Activated T-cell treated with anti-CD3 and anti-CD28 coated beads for 1 hour (primary cell): ENCODE measurements around the gene USP4.
"Not testable (repeated sequence)": the region's sequence is repeated elsewhere in the genome, so short reads cannot be mapped to it uniquely, and the experiment has no call there.

ENCODE experiments used
- DNase-seq: peaks from one replicate; pipeline ENCODE4 v3.0.0-alpha.2; 2020; ENCODE audit warnings: low read depth

The USP4 gene, protein sequence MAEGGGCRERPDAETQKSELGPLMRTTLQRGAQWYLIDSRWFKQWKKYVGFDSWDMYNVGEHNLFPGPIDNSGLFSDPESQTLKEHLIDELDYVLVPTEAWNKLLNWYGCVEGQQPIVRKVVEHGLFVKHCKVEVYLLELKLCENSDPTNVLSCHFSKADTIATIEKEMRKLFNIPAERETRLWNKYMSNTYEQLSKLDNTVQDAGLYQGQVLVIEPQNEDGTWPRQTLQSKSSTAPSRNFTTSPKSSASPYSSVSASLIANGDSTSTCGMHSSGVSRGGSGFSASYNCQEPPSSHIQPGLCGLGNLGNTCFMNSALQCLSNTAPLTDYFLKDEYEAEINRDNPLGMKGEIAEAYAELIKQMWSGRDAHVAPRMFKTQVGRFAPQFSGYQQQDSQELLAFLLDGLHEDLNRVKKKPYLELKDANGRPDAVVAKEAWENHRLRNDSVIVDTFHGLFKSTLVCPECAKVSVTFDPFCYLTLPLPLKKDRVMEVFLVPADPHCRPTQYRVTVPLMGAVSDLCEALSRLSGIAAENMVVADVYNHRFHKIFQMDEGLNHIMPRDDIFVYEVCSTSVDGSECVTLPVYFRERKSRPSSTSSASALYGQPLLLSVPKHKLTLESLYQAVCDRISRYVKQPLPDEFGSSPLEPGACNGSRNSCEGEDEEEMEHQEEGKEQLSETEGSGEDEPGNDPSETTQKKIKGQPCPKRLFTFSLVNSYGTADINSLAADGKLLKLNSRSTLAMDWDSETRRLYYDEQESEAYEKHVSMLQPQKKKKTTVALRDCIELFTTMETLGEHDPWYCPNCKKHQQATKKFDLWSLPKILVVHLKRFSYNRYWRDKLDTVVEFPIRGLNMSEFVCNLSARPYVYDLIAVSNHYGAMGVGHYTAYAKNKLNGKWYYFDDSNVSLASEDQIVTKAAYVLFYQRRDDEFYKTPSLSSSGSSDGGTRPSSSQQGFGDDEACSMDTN

DNA sequence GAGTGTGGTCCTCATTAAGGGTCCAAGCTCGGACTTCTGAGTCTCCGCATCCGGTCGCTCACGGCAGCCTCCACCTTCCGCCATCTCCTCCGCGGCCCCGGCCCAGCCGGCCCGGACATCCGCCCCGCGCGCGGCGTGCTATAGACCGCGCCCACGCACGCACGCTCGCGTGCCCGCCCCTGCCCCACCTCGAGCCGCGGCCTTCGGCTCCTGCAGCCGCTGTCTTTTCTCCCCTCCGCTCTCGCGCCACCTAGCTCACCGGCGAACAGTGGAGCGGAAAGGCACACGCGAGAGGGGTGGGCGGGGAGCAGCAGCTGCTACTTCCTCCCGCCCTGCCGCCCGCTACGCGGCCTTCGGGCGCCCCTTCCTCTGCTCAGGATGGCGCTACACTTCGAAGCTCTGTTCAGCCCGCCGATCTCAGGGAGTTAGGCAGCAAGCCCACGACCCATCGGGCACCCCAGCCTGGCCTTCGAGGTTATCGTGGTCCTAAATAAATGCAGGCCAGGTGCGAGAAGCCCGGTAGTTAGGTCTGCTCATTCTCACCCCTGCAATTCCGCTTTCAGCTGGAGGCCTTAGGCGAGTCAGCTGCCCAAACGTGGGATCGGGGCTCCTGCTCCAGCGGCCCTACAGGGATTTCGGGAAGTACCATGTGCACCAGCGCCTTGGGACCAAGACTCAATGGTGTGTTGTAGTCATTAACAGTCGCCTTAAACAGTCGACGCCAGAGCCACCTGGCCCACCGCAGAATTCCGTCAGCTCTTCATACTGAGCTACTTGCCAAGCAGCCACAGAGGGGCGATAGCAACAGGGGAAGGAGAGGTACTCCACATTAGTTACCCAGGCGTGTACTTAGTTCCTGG is at the start of gene USP4:
TSS of gene USP4 (minus strand) at position 113 of the 860 bp plus-strand sequence. CDS start at position 84, 29 bp downstream.
- DNase-seq, result peak; percentile 89

DNA sequence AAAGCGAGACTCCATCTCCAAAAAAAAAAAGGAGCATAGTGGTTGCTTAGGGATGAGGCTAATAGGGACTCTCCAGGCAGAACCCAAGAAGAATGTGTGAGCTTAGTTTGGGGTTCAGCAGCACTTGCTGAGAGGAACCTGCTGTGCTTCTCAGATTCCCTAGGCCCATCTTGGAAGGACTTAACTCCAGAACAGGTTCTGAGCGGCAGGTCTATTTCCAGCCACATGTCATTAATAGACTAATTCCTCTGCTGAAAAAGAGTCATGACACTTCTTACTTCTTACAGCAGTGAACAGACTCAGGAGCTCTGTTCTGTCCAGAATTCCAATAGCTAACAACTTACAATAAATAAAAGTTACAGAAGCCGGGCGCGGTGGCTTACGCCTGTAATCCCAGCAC is 49.4 kb upstream of the USP4 start:
- no peak for DNase-seq

DNA sequence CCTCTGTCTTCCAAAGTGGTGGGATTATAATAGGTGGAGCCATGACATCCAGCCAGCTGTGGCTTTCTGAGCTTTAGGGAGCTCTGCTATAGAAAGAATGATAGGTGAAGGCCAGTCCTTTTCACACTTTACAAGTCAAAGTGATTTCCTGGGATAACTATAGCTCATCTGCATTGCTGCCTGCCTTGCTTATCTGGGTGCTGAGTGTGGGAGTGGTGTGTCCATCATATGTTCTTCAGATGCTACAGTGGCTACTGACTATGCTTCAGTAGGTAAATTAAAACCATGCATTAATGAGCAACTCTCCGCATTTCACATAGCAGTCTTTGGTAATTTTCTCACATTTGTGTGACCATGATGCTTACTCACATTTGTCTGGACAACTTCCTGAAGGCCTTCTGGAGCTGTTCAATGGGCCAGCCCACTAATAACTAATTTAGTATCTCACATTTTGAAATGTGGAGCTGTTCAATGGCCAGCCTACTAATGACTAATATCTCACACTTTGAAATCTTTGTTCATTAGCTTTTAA is 48.5 kb upstream of the USP4 start:
- DNase-seq, result no peak

DNA sequence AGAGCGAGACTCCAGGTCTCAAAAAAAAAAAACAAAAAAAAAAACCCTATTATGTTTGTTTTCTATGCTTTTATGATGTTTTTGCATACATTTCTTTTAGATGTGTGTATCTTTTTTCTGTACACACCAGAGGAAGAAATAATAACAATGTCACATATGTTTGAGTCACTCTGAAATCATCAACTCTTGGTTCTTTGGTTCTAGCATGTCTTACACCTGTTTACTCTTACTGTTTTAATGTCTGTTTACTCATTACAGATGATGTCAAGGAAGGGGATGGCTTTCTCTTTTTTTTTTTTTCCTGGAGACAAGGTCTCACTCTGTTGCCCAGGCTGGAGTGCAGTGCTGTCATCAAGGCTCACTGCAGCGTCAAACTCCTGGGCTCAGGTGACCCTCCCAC is 47.9 kb upstream of the USP4 start:
- DNase-seq, result no peak

DNA sequence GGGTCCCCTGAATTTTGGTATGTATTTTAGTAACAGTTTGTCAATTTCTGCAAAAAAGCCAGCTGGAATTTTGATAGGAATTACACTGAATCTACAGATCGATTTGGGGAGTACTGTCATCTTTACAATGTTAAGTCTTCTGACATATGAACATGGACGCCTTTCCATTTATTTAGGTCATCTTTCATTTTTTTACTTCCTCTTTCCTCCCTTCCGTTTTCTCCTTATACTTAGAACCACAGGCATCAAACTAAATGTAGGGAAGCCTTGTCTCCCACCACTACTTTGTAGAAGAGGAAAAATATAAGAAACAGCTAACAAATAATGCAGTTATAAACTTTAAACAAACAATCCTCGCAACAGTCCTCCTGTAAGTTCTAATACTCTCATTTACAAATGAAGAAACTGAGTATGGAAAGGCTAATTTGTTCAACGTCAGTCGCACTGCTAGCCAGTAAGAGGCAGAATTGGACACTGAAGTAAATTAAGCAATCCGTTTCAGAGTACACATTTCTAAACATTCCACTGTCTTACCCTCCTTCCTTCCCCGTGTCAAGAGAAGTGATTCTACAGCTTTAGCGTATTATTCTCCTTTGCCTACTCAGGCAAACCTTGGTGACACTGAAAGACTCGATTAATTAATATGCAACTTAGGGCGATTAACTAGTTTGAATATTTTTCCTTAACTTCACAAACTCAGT is 46.4 kb upstream of the USP4 start:
- DNase-seq, result no peak

DNA sequence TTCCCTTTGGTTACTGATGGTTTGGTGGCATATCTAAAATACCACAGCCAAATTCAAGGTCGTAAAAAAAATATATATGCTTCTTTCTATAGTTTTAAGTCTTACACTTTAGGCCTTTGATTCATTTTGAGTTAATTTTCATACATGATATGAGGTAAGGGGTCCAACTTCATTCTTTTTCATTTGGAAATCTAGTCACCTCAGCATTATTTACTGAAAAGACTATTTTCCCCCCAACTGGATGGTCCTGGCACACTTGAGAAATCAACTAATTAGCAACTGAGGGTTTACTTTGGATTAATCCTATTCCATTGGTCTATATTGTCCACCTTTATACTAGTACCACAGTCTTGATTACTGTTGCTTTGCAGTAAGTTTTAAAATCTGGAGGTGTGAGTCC is 45.8 kb upstream of the USP4 start:
- no peak for DNase-seq

DNA sequence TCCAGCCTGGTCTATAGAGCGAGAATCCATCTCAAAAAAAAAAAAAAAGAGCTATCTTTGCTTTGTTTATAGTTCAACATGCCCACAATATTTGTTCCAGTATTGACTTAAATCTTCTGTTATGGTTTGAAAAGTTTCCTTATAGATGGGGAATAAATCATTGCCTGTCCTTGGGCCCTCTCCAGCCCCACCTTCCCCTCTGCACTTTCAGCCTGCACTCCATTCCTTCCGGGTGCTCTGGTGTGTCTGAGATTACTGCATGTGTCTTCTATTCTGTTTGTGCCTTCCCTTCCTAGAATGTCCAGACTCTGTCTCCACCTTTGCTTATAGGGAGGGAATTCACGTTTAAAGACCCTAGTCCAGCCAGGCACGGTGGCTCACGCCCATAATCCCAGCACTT is 43.5 kb upstream of the USP4 start:
- no peak for DNase-seq

DNA sequence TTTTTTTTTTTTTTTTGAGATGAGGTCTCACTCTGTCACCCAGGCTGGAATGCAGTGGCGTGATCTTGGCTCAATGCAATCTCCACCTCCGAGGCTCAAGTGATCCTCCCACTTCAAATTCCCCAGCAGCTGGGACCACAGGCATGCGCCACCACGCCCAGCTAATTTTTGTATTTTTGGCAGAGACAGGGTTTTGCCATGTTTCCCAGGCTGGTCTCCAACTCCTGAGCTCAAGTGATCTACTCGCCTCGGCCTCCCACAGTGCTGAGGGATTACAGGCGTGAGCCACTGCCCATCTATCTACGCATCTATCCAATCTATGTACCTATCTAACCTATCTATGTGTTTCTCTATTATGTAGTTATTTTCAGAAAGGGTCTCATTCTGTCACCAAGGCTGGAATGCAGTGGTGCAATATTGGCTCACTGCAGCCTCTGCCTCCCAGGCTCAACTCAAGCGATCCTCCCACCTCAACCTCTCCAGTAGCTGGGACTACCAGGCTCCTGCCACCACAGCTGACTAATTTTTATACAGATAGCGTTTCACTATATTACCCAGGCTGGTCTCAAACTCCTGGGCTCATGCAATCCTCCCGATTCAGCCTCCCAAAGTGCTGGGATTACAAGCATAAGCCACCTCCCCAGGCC is 38.5 kb upstream of the USP4 start:
- no peak for DNase-seq

DNA sequence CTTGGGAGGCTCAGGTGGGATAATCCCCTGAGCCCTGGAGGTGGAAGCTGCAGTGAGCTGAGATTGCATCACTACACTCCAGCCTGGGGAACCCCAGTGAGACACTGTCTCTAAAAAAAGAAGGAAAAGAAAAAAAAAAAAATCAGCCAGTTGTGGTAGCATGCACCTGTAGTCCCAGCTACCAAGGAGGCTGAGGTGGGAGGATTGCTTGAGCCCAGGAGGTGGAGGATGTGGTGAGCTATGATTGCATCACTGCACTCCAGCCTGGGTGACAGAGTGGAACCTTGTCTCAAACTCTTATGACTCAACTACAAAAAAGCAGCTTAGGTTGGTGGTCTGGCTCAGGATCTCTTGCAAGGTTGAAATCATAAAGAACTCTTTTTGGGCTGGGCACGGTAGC is 37.6 kb upstream of the USP4 start:
- DNase-seq, result no peak

DNA sequence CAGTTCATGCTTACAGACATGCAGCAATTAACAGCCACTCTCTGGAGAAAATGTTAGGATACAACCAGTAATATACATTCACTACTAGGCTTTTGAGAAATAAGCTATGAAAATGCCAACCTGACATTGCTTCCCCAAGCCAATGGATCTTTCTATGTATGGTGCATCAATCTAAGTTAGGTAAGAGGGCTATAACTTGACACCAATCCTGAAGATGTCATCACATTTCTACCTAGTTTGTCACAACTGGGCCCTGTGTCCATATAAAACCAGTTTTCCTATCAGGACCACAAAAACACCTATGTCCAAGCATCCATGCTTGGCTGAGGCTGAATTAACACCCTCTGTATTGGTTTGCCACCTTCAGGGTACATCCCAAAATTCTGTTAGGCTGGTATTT is 32.1 kb upstream of the USP4 start:
- no peak for DNase-seq

DNA sequence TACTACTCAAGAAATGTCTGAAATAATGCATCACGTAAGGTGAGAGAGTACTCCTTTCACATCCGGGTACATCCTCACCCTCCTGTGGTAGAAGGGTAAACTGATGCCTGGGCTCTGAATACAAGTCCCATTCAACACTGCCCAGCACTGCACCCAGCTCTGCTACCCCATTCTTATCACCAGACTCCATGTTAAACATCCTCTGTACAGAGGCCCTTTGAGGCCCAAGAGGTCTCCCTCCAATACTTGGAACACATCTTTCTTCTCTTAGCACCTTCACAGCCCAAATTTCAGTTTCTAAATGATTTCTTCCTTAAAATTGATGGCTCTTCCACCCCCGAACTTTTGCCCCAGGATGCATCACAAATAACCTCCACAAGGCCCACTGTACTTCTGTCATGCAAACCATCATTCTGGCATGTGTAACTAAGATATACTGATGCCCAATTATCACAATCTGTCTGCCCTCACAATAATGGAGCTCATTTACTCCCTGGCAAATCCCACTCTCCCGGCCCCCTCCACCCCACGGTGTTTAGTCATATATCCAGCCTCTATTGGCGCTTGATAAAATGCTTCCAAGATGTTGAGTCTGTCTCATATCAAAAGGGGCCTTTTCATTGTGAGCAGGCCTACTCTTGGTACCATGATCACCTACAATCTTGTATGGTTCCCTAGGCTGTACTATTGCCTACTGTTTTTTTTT is 30.9 kb upstream of the USP4 start:
- DNase-seq, result no peak

DNA sequence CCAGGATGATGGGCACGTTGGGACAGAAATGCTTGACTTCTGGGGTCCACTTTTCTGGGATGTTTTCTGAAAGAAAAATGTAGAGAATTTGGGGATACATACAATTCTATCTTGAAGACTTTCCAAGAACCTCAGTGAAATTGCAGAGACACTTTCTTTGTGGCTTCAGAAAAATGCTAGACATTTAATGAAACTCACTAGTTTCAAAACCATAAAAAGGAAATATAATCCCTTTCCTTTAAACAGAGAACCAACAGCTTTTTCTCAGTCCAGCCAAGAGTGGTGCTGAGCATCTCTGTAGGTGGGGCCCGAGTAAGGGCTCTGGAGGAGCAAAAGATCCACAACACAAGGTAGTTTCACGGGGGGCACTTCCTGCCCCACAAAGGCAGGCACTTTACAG is 22.7 kb upstream of the USP4 start:
- DNase-seq, result no peak

DNA sequence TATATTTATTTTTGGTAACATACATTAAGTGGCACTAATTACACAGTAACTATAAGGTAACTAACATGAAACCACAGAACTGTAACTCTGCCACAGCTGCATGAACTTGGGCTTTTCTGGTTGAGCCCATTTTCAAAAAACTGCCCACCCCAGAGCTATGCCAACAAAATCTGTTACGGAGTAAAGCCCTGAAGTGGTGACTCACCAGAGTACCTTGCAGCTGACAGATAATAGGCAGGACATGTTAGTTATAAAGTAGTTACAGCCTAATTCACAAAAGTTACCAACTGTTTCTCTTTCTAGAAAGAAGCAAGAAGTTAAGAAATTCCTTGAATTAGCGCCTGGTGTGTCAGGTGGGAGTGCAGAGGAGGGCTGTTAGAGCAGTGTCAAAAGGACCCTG is 19.8 kb upstream of the USP4 start:
- DNase-seq, result no peak

DNA sequence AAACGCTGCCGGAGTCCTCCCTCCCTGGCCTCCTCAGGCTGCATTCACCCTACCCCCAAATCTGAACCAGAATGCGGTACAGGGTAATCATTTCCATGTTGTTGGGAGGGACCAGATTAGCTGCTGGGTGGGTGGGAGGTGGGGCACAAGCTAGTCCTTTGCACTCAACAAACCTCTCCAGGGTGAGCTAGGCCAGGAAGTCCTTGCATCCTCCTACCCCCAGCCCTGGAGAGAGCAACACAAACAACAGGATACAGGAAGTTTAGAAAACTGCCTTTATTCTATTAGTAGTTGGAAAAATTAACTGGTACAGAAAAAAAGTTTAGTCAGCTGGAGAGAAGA is 19.0 kb upstream of the USP4 start:
- no peak for DNase-seq

DNA sequence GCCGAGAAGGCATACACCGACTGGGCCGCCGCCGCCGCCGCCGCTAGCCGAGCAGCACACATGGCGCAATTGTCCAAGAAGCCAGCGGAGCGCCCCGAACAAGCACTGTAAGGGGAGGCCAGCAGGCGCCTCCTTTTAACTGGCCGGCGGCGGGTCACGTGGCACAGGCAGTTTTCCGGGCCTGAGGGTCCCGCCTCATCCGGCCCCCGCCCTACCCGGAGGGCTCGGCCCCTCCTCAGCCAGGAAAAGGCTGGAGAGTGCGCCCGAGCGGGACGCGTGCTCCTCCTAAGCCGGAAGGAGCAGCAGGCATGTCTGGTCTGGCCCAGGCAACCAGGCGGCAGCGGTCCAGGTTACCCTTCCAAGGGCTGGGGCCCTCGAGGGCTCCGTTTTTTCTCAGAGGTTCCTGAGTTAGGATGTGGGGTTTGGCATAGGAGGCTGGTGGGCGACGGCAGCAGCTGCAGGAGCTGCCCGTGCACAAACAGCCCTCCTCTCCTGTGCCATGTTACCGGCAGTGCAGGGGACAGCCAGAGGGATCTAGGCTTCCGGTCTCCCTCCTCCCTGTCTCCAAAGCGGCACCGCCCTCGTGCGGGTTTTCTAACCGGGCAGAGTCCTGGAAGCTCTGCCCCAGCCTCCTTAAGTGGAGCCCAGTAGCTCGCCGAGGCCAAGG is 18.5 kb upstream of the USP4 start, which contains the start of gene GPX1:
TSS of gene GPX1 (minus strand) at position 137 of the 667 bp plus-strand sequence. CDS start at position 62, 75 bp downstream.
- peak; percentile 55 for DNase-seq

DNA sequence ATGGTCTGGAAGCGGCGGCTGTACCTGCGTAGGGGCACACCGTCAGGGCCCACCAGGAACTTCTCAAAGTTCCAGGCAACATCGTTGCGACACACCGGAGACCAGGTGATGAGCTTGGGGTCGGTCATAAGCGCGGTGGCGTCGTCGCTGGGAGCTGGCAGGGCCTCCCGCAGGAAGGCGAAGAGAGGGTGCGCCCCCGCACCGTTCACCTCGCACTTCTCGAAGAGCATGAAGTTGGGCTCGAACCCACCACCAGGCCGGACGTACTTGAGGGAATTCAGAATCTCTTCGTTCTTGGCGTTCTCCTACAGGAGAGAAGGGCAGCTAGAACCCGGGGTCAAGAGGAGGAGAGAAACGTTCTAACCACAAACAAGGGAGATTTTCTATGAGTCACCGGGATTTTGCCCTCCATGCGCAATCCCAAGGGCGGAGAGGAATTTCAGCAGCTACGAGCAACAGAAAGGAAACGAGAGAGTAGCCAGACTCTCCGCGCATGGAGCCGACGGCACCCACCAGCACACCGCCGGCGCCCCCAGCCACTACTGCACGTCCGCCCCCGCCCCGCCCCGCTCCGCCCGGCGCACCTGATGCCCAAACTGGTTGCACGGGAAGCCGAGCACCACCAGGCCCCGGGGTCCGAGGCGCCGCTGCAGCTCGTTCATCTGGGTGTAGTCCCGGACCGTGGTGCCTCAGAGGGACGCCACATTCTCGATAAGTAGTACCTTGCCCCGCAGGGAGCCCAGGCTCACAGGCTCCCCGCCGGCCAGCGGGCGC is 17.8 kb upstream of the USP4 start:
- DNase-seq, result peak; percentile 30

DNA sequence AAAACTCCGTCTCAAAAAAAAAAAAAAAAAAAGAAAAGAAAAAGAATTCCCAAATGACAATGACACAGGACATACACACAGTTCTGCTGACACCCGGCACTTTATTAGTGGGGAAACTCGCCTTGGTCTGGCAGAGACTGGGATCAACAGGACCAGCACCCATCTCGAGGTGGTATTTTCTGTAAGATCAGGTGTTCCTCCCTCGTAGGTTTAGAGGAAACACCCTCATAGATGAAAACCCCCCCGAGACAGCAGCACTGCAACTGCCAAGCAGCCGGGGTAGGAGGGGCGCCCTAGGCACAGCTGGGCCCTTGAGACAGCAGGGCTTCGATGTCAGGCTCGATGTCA is 17.2 kb upstream of the USP4 start:
- DNase-seq, result not testable (repeated sequence)

DNA sequence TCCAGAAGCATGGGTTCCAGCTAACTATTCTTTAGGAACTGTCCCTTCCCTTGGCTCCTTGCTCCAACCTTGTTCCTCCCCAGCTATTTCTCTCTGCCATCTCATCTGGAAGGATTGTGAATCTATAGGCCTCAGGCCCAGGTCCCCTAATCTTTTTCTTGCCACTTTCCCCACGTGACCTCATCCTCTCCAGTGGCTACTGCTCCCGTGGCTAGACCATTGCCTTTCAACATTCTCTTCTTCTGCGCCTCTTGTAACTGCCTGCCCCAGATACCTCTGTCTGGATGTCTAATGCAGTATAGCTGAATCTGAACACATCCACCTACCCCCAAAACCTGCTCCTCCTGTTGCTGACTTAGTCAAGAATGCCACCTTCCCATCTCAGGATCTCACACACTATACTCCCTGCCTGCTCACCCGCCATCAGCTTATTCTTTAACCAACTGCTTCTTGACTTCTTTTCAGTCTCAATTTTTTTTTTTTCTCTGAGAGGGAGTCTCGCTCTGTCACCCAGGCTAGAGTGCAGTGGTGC is 13.1 kb upstream of the USP4 start:
- no peak for DNase-seq

DNA sequence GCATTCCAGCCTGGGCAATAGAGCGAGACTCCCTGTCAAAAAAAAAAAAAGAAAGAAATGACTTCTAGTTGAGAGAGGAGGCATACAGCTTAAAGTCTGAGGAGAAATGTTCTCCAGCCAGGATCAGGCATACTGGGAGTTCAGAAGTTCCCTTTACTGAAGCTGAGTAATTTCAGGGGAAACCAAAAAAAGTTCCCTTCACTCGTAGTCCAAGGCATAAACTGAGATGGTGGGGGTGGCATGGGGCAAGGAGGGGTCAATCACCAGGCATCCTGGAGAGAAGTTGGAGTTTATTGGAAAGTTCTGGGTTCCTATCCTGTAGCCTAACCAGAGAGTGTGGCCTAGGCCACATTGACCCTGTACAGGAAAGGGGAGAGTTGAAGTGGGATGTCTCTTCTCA is 12.4 kb upstream of the USP4 start:
- no peak for DNase-seq
